Activated naive CD8-positive, alpha-beta T cell treated with anti-CD3 and anti-CD28 coated beads, Interleukin-2, amount 50 U/mL, for 16 hours (primary cell): ENCODE measurements around the gene SUPT4H1.
A peak's percentile ranks its signal among the peaks of the same experiment; 100 is the strongest.
"Not testable (repeated sequence)": the region's sequence is repeated elsewhere in the genome, so short reads cannot be mapped to it uniquely, and the experiment has no call there.

ENCODE experiments used
- DNase-seq: peaks from one replicate; pipeline ENCODE4 v3.0.0-alpha.2; 2020; ENCODE audit warnings: low read depth, low spot score

Gene SUPT4H1

GRCh38 chr17:58363457-58364185 lies 11.6 kb upstream of the SUPT4H1 start:
- DNase-seq: no peak

- no peak for DNase-seq
Measured at GRCh38 chr17:58362368-58363014, 10.5 kb upstream of the SUPT4H1 start.

GRCh38 chr17:58360296-58361063 lies 8.5 kb upstream of the SUPT4H1 start:
- no peak for DNase-seq

GRCh38 chr17:58358408-58359172 lies 6.6 kb upstream of the SUPT4H1 start:
- no peak for DNase-seq

GRCh38 chr17:58357312-58358297 lies 5.6 kb upstream of the SUPT4H1 start:
- DNase-seq: no peak

GRCh38 chr17:58356231-58356630 lies 4.2 kb upstream of the SUPT4H1 start:
- DNase-seq: no peak

- no peak for DNase-seq
Measured at GRCh38 chr17:58354541-58355216, 2.7 kb upstream of the SUPT4H1 start.

- no peak for DNase-seq
Measured at GRCh38 chr17:58353389-58353825, 1.4 kb upstream of the SUPT4H1 start.

- DNase-seq: no peak
Measured at GRCh38 chr17:58352596-58353388, 791 bp upstream of the SUPT4H1 start.

- DNase-seq: no peak
Measured at GRCh38 chr17:58351182-58351581, 819 bp downstream of the SUPT4H1 start.

- DNase-seq: no peak
Measured at GRCh38 chr17:58348038-58348437, 4.0 kb downstream of the SUPT4H1 start.

- no peak for DNase-seq
Measured at GRCh38 chr17:58345500-58345899, 6.5 kb downstream of the SUPT4H1 start.

GRCh38 chr17:58344791-58345157 lies 7.2 kb downstream of the SUPT4H1 start:
- DNase-seq: no peak

GRCh38 chr17:58344047-58344790 lies 7.8 kb downstream of the SUPT4H1 start:
- DNase-seq: peak; percentile 75

- no peak for DNase-seq
Measured at GRCh38 chr17:58343131-58343530, 8.9 kb downstream of the SUPT4H1 start.

GRCh38 chr17:58341861-58342475 lies 10.0 kb downstream of the SUPT4H1 start:
- no peak for DNase-seq

- not testable (repeated sequence) for DNase-seq
Measured at GRCh38 chr17:58341136-58341860, 10.7 kb downstream of the SUPT4H1 start.
